Smooth muscle cell of trachea (primary cell): ENCODE data around the gene DIMT1. TPM values are rescaled to one million over a fixed set of nuclear protein-coding genes. Genes with fewer than 3 reads are reported as not detected.

Source experiments
- total RNA-seq: library from RNA; depleted of rRNA; stranded (reverse); fragments of >200 nt; gene quantifications from 2 replicates; pipeline ENCODE4 v1.2.1, GENCODE V29; 2014

DIMT1 gene
- 26.3 and 27.5 TPM in 2 replicates for total RNA-seq

DNA sequence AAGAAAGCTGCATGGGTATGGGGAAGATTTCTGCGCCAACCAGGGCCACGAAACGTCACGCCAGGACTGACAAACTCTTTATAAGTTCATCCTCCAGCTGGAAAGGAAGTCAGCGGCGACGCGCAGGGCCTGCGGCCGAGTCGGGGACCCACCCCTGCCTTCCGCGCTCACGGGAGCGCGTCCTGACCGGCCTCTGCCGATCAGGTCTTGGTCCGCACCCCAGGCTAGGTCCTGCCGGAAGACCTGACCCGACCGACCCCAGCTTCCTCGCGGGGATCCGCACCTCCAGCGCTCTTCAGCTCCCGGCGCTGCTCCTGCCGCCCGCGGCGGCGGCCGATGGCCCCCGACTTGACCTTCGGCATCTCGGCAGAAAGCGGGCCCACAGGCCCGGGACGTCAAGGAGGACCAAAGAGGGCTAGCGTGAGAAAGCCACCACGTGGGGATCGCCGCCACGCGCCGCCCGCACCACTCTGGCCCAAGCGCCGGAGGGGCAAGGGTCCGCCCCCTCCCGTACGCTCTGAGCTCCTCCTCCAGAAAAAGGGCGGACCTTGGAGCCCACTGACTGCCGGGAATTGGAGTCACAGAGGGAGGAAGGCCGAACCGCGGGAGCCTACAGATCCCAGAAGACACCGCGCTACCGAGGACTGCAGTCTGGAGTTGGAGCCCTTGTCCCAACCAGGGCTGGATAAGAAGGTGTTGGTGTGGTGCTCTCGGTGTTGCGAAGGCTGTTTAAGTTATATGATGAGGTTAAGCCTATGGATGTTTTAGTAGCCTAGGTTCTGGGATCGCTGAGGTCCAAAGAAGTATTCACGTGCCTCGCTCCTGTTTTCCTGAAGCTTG, at the start of gene DIMT1:
Gene DIMT1, minus strand, starts transcription at position 495 of the 840 bp plus-strand sequence. Its CDS starts 133 bp downstream, at position 362.

DNA sequence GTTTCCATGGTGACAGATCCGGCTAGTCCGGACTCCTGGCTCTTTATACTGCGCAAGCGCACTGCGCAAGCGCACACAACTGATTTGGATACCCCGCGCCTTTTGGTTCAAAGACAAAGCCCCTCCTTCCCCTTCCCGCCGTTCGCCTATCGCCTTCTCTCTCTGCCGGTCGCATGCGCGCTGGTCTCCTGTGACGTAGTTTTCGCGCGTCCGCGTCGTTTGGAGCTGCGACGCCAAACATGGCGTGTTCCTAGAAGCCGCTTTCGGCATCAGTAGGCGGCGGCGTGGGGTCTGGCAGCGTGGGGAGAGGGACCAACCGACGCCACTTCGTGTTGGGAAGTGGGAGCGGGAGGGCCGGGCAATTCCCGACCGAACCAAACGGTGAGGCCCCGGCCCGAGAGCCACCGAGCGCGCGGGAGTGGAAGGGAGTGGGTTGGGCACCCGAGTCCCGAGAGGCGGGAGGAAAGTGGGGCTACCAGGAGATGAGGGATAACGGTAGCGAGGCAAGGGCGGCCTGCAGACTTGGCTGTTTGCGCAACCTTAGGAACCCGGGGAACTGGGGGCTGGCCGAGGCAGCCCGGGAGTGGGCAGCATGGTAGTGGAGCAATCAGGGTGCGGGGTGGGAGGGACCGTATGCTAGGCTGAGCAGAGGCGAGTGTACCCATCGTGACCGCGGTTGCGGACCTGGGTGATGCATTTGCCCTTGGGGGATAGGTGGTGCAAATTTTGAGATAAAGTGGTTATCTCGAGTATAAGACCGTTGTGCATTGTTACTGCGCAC, 9.0 kb upstream of the DIMT1 start, which contains the start of gene IPO11:
Gene IPO11, plus strand, starts transcription at position 215 of the 781 bp plus-strand sequence. CDS start 24,517 bp downstream, outside the sequence.

Other genes with a start within 250 kb of the DIMT1 start
- 55.9 and 71.3 TPM in 2 replicates for gene KIF2A, start 97.7 kb downstream of the DIMT1 start, total RNA-seq
- 26.6 and 38.0 TPM in 2 replicates for gene IPO11, start 8.9 kb upstream of the DIMT1 start, total RNA-seq
- gene LRRC70, start 174.9 kb upstream of the DIMT1 start, total RNA-seq, result 0.50 and 1.3 TPM in 2 replicates